T-helper 2 cell treated with Interferon-gamma antibody and Interleukin-4, amounts not matched to agents 5 μg/mL and 100 μg/mL, for 36 hours (primary cell): Measurements from ENCODE around the gene SNAPC3.
A peak's percentile ranks its signal among the peaks of the same experiment; 100 is the strongest.
"Not testable (repeated sequence)": the region's sequence is repeated elsewhere in the genome, so short reads cannot be mapped to it uniquely, and the experiment has no call there.

Experiments
- DNase-seq: peaks from one replicate; pipeline ENCODE4 v3.0.0; 2021; ENCODE audit warnings: low spot score
- H3K27ac Mint-ChIP-seq: one replicate; pipeline ENCODE4 v1.8.0; 2021; ENCODE audit warnings: mild to moderate bottlenecking, mixed read lengths
- H3K27me3 Mint-ChIP-seq: one replicate; pipeline ENCODE4 v1.8.0; 2021; ENCODE audit warnings: low read depth, mixed read lengths
- H3K36me3 Mint-ChIP-seq: one replicate; pipeline ENCODE4 v1.8.0; 2021; ENCODE audit warnings: low read depth, mixed read lengths
- H3K4me1 Mint-ChIP-seq: one replicate; pipeline ENCODE4 v1.8.0; 2021; ENCODE audit warnings: low read depth, mixed read lengths
- H3K4me3 Mint-ChIP-seq: one replicate; pipeline ENCODE4 v1.8.0; 2022; ENCODE audit warnings: mild to moderate bottlenecking, moderate library complexity, mixed read lengths
- H3K9me3 Mint-ChIP-seq: one replicate; pipeline ENCODE4 v1.8.0; 2021; ENCODE audit warnings: mixed read lengths

The SNAPC3 gene

GRCh38 chr9:15401266-15401665, 21.4 kb upstream of the SNAPC3 start:
- Mint-ChIP-seq H3K36me3 (peaks cover 1% of the 10 kb centered on the region), H3K9me3 (peaks cover 23% of the 10 kb centered on the region), H3K27ac (no peak overlapping the region), H3K27me3 (peaks cover 3% of the 10 kb centered on the region), H3K4me1 (no peaks in the 10 kb centered on the region), H3K4me3 (no peak overlapping the region)
- no peak for DNase-seq

DNA sequence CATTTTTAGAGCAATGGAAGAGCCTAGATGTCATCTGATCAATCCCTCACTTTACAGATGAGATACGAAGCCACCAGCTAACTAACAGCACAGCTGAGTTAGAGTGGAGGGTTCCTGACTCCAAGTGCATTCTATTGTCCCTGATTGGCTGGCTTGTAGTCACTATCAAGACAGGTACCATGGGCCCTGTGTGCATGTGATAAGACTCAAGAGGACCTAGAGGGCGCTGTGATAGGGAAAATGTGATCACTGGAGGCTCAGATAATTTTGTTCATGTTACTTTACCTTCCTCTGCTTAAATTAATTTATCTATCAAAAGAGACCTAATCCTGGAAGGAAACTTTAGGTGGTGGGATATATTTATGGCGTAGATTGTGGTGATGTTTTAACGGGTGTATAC, 19.5 kb upstream of the SNAPC3 start:
- Mint-ChIP-seq H3K27ac (no peak overlapping the region), H3K27me3 (peaks cover 4% of the 10 kb centered on the region), H3K36me3 (peaks cover 1% of the 10 kb centered on the region), H3K9me3 (peaks cover 23% of the 10 kb centered on the region), H3K4me1 (no peaks in the 10 kb centered on the region), H3K4me3 (no peak overlapping the region)
- no peak for DNase-seq

- Mint-ChIP-seq H3K36me3 (peaks cover 1% of the 10 kb centered on the region), H3K9me3 (peaks cover 21% of the 10 kb centered on the region), H3K4me3 (no peak overlapping the region), H3K4me1 (no peaks in the 10 kb centered on the region), H3K27ac (no peak overlapping the region), H3K27me3 (peaks cover 8% of the 10 kb centered on the region)
- DNase-seq: no peak
These were observed 18.5 kb upstream of the SNAPC3 start for GRCh38 chr9:15404171-15404570.

- no peak for DNase-seq
- peaks cover 11% of the 10 kb centered on the region for H3K4me1 Mint-ChIP-seq
- H3K4me3 Mint-ChIP-seq: no peak overlapping the region
- H3K9me3 Mint-ChIP-seq: no peaks in the 10 kb centered on the region
- no peak overlapping the region for H3K27ac Mint-ChIP-seq
- H3K27me3 Mint-ChIP-seq: peaks cover 9% of the 10 kb centered on the region
- no peaks in the 10 kb centered on the region for H3K36me3 Mint-ChIP-seq
These were observed 5.8 kb upstream of the SNAPC3 start for GRCh38 chr9:15416880-15417279.

DNA sequence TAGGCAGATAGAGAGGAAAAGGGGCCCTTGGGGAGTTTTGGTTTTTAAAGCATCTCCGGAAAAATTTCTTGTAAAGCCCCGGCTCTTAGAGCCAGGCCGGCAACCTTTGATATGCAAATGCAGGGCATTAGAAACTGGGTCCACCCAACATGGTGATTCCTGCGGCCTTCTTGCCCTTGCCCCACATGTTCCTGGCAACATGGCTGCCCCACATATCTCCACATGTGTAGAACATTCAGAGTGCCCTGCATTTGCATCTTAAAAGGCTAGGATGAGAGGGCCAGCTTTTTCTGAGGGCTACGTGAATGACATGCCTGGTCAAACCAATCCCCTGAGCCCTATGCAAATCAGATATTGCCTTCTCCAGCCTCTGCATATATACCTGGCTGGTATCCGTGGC, 5.0 kb upstream of the SNAPC3 start:
- no peaks in the 10 kb centered on the region for H3K36me3 Mint-ChIP-seq
- H3K27me3 Mint-ChIP-seq: peaks cover 5% of the 10 kb centered on the region
- no peak for DNase-seq
- H3K4me3 Mint-ChIP-seq: no peak overlapping the region
- H3K4me1 Mint-ChIP-seq: peaks cover 16% of the 10 kb centered on the region
- H3K27ac Mint-ChIP-seq: no peak overlapping the region
- no peaks in the 10 kb centered on the region for H3K9me3 Mint-ChIP-seq

DNA sequence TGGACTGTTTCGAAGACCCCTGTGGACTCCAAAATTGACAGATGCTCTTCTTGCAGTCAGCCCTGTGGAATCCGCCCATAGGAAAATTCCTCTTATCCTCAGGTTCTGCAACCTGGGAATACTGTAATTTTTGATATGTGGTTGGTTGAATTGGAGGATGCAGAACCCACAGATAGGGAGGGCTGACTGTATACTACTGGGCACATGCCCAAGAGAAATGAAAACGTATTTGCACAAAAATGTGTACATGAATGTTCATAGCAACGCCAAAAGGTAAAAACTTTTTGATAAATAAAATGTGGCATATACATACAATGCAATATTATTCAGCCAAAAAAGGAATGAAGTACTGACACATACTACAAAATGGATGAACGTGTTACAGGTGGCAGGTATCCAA, 1.9 kb upstream of the SNAPC3 start:
- peaks cover 33% of the 10 kb centered on the region for H3K4me1 Mint-ChIP-seq
- no peak for DNase-seq
- H3K27me3 Mint-ChIP-seq: peaks cover 5% of the 10 kb centered on the region
- peaks cover 19% of the 10 kb centered on the region for H3K36me3 Mint-ChIP-seq
- H3K4me3 Mint-ChIP-seq: no peak overlapping the region
- H3K9me3 Mint-ChIP-seq: no peaks in the 10 kb centered on the region
- no peak overlapping the region for H3K27ac Mint-ChIP-seq

GRCh38 chr9:15421532-15421931, 1.1 kb upstream of the SNAPC3 start:
- DNase-seq: no peak
- H3K27ac Mint-ChIP-seq: peak overlapping the region; percentile 90
- H3K4me3 Mint-ChIP-seq: peak overlapping the region; percentile 94
- H3K4me1 Mint-ChIP-seq: peaks cover 38% of the 10 kb centered on the region
- H3K27me3 Mint-ChIP-seq: peaks cover 5% of the 10 kb centered on the region
- peaks cover 26% of the 10 kb centered on the region for H3K36me3 Mint-ChIP-seq
- H3K9me3 Mint-ChIP-seq: no peaks in the 10 kb centered on the region

DNA sequence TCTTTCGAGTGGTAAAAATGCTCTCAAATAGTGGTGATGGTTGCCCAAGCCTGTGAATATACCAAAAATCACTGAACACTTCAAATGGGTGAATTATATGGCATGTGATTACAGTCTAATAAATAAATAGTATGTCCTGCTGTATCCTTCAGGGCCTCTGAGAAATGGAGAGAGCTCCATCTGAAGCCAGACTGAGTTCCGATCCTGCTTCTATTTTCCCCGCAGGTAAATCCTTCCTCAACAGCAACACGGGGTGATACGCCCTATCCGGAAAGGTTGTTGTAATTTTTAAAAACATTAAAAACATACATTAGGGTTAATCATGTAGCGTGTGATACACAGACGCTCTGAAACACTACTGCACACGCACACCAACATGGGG, 695 bp upstream of the SNAPC3 start:
- Mint-ChIP-seq H3K9me3 (no peaks in the 10 kb centered on the region), H3K36me3 (peaks cover 29% of the 10 kb centered on the region), H3K4me1 (peaks cover 38% of the 10 kb centered on the region), H3K4me3 (peak overlapping the region; percentile 94), H3K27ac (peak overlapping the region; percentile 90), H3K27me3 (peaks cover 3% of the 10 kb centered on the region)
- no peak for DNase-seq

DNA sequence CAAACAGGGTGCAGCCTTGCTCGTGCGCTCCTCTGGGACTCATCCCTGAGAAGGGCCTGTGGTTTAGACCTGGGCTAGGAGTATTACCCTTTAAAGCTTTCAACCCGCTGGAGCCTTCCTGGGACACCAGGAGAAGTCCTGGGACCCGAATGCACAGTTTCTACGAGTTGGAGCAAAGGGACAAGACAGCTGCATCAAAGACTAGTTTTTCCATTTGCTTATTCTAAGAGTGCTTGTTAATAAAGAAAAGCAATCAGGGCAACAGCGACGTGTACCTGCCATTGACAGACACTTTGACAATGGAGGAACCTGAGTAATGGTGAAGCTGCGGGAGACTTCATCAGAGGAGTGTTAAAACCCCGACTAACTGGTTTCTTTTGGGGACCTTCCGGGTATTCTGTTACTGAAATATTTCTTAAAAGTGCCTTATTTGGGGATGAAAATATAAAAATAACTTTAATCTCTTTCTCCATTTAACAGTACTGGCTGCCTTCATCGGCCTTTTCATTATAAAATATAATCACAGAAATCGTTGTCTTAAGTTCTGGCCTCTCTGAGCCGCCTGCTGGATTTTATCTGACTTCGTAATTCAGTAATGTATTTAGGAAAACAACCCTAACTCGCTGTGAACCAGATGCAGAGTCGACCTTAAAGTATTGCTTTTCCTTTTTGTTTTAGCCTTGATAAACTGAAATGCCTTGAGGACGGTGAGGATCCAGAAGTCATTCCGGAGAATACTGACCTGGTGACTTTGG, 732 bp downstream of the SNAPC3 start:
- Mint-ChIP-seq H3K4me1 (peaks cover 42% of the 10 kb centered on the region), H3K4me3 (peak overlapping the region; percentile 94), H3K9me3 (no peaks in the 10 kb centered on the region), H3K27me3 (peaks cover 3% of the 10 kb centered on the region), H3K27ac (peak overlapping the region; percentile 90), H3K36me3 (peaks cover 39% of the 10 kb centered on the region)
- no peak for DNase-seq

GRCh38 chr9:15426019-15426418, 3.3 kb downstream of the SNAPC3 start:
- H3K4me3 Mint-ChIP-seq: peak overlapping the region; percentile 60

DNA sequence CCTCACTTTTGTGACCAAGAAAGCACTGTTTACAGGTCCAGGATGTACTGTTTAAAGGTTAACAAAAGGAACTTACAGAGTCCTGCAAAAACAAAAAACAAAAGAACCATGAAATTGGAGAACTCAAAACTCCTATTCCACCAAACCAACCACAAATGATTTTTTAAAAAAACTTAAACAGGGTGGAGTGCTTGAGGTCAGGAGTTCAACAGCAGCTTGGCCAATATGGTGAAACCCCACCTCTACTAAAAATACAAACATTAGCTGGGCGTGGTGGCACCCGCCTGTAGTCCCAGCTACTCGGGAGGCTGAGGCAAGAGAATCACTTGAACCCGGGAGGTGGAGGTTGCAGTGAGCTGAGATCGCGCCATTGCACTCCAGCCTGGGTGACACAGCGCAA, 5.0 kb downstream of the SNAPC3 start:
- Mint-ChIP-seq H3K36me3 (peaks cover 60% of the 10 kb centered on the region), H3K4me1 (peaks cover 55% of the 10 kb centered on the region), H3K27ac (peak overlapping the region; percentile 19), H3K4me3 (peak overlapping the region; percentile 66)
- not testable (repeated sequence) for H3K27me3 Mint-ChIP-seq, DNase-seq, H3K9me3 Mint-ChIP-seq

More at GRCh38 chr9:15426019-15426418, 3.3 kb downstream of the SNAPC3 start:
- Mint-ChIP-seq H3K4me1 (peaks cover 56% of the 10 kb centered on the region), H3K36me3 (peaks cover 54% of the 10 kb centered on the region), H3K27me3 (no peaks in the 10 kb centered on the region), H3K27ac (peak overlapping the region; percentile 31), H3K9me3 (no peaks in the 10 kb centered on the region)
- no peak for DNase-seq

GRCh38 chr9:15430920-15431844, 8.5 kb downstream of the SNAPC3 start:
- Mint-ChIP-seq H3K27ac (peak overlapping the region; percentile 20), H3K4me3 (no peak overlapping the region), H3K4me1 (peaks cover 39% of the 10 kb centered on the region), H3K36me3 (peaks cover 60% of the 10 kb centered on the region), H3K27me3 (no peaks in the 10 kb centered on the region), H3K9me3 (no peaks in the 10 kb centered on the region)
- DNase-seq: no peak

GRCh38 chr9:15433191-15433590, 10.5 kb downstream of the SNAPC3 start:
- H3K4me3 Mint-ChIP-seq: no peak overlapping the region
- H3K36me3 Mint-ChIP-seq: peaks cover 58% of the 10 kb centered on the region
- no peak for DNase-seq
- H3K4me1 Mint-ChIP-seq: peaks cover 39% of the 10 kb centered on the region
- no peak overlapping the region for H3K27ac Mint-ChIP-seq
- H3K27me3 Mint-ChIP-seq: no peaks in the 10 kb centered on the region
- no peaks in the 10 kb centered on the region for H3K9me3 Mint-ChIP-seq

- Mint-ChIP-seq H3K4me1 (peaks cover 36% of the 10 kb centered on the region), H3K36me3 (peaks cover 59% of the 10 kb centered on the region)
These were observed 11.0 kb downstream of the SNAPC3 start for GRCh38 chr9:15433661-15434060.

More at GRCh38 chr9:15433661-15434060, 11.0 kb downstream of the SNAPC3 start:
- no peak overlapping the region for H3K27ac Mint-ChIP-seq
- no peaks in the 10 kb centered on the region for H3K9me3 Mint-ChIP-seq
- no peak for DNase-seq
- no peak overlapping the region for H3K4me3 Mint-ChIP-seq
- no peaks in the 10 kb centered on the region for H3K27me3 Mint-ChIP-seq
